HEK293 (cell line): ENCODE measurements around the gene MYO7A.

Experiments used
- CTCF ChIA-PET: fragments of 350-600 bp; formaldehyde crosslinking; extraction: SDS; loops from one replicate; lab custom pipeline; 2021; ENCODE audit warnings: antibody characterized with exemption; lab: Yijun Ruan, JAX
- POLR2A ChIA-PET: fragments of 300-600 bp; formaldehyde crosslinking; extraction: SDS; loops from one replicate; lab custom pipeline; 2020; ENCODE audit warnings: antibody characterized with exemption, inconsistent platforms; lab: Yijun Ruan, JAX
- H3K27ac ChIP-seq: fragments of 200-500 bp; sonication (Bioruptor generic); 2 replicates; pipeline ENCODE4 v1.5.1; 2014; ENCODE audit warnings: low read depth, low read length, control low read depth, inconsistent platforms; ENCODE audit errors: extremely low read depth
- H3K36me3 ChIP-seq, 2 experiments: fragments of 200-500 bp in 1 of 2; sonication (Bioruptor generic) in 1 of 2; 1 replicate in 1 of 2; 2 replicates in 1 of 2; pipeline ENCODE4 v1.5.1; 2014 to 2017; ENCODE audit warnings: inconsistent platforms in 2 of 2, low read length in 2 of 2; ENCODE audit not compliant: control insufficient read depth in 2 of 2, insufficient read depth in 1 of 2
- H3K4me1 ChIP-seq: fragments of 200-500 bp; sonication (Bioruptor generic); 2 replicates; pipeline ENCODE4 v1.5.1; 2014; ENCODE audit warnings: mild to moderate bottlenecking, low read length, inconsistent platforms; ENCODE audit not compliant: control insufficient read depth, insufficient read depth
- H3K4me3 ChIP-seq: 2 replicates; pipeline ENCODE4 v1.5.1; 2011; ENCODE audit warnings: low read depth, mild to moderate bottlenecking, control low read depth, low read length, moderate library complexity
- H3K9me3 ChIP-seq: fragments of 200-500 bp; sonication (Bioruptor generic); 2 replicates; pipeline ENCODE4 v1.5.1; 2014; ENCODE audit warnings: low read depth, low read length, inconsistent platforms; ENCODE audit not compliant: control insufficient read depth, insufficient read depth
- CTCF ChIP-seq: fragments of 450-650 bp; formaldehyde crosslinking; IDR thresholded peaks from 2 replicates; pipeline ENCODE4 v1.5.1; 2016; ENCODE audit warnings: missing biosample characterization, missing genetic modification characterization
- GLIS1 ChIP-seq: fragments of 450-650 bp; formaldehyde crosslinking; IDR thresholded peaks from 2 replicates; pipeline ENCODE4 v1.5.1; 2016; ENCODE audit warnings: missing biosample characterization, missing genetic modification characterization
- GLIS2 ChIP-seq: fragments of 450-650 bp; formaldehyde crosslinking; IDR thresholded peaks from 2 replicates; pipeline ENCODE4 v1.5.1; 2016; ENCODE audit warnings: missing biosample characterization, missing genetic modification characterization
- HIC1 ChIP-seq: fragments of 450-650 bp; formaldehyde crosslinking; IDR thresholded peaks from 2 replicates; pipeline ENCODE4 v1.5.1; 2016; ENCODE audit warnings: missing biosample characterization, missing genetic modification characterization
- HOXA7 ChIP-seq: sonication (generic); formaldehyde crosslinking; IDR thresholded peaks from 2 replicates; pipeline ENCODE4 v1.8.1; 2022; ENCODE audit warnings: missing genetic modification reagents, borderline replicate concordance
- MYNN ChIP-seq: fragments of 450-650 bp; formaldehyde crosslinking; IDR thresholded peaks from 2 replicates; pipeline ENCODE4 v1.5.1; 2016; ENCODE audit warnings: missing biosample characterization, missing genetic modification characterization, borderline replicate concordance
- ZFHX2 ChIP-seq: fragments of 450-650 bp; formaldehyde crosslinking; conservative IDR thresholded peaks from 2 replicates; pipeline ENCODE4 v1.5.1; 2016; ENCODE audit warnings: missing biosample characterization, missing genetic modification characterization
- ZFP3 ChIP-seq: fragments of 450-650 bp; formaldehyde crosslinking; IDR thresholded peaks from 2 replicates; pipeline ENCODE4 v1.5.1; 2016; ENCODE audit warnings: low read depth, missing biosample characterization, missing genetic modification characterization
- ZNF140 ChIP-seq: fragments of 450-650 bp; formaldehyde crosslinking; IDR thresholded peaks from 2 replicates; pipeline ENCODE4 v1.5.1; 2016; ENCODE audit warnings: missing biosample characterization, missing genetic modification characterization
- ZNF16 ChIP-seq: fragments of 450-650 bp; formaldehyde crosslinking; IDR thresholded peaks from 2 replicates; pipeline ENCODE4 v1.5.1; 2016; ENCODE audit warnings: low read depth, missing biosample characterization, missing genetic modification characterization
- ZNF214 ChIP-seq: fragments of 450-650 bp; formaldehyde crosslinking; IDR thresholded peaks from 2 replicates; pipeline ENCODE4 v1.5.1; 2017; ENCODE audit warnings: missing biosample characterization, mild to moderate bottlenecking, missing genetic modification characterization, borderline replicate concordance
- ZNF223 ChIP-seq: fragments of 450-650 bp; formaldehyde crosslinking; IDR thresholded peaks from 2 replicates; pipeline ENCODE4 v1.5.1; 2016; ENCODE audit warnings: missing biosample characterization, missing genetic modification characterization
- ZNF24 ChIP-seq: fragments of 450-650 bp; formaldehyde crosslinking; IDR thresholded peaks from 2 replicates; pipeline ENCODE4 v1.5.1; 2016; ENCODE audit warnings: missing biosample characterization, missing genetic modification characterization
- ZNF529 ChIP-seq: fragments of 450-650 bp; formaldehyde crosslinking; IDR thresholded peaks from 2 replicates; pipeline ENCODE4 v1.5.1; 2017; ENCODE audit warnings: missing genetic modification characterization, missing biosample characterization; ENCODE audit not compliant: insufficient replicate concordance
- ZNF600 ChIP-seq: fragments of 450-650 bp; formaldehyde crosslinking; IDR thresholded peaks from 2 replicates; pipeline ENCODE4 v1.5.1; 2016; ENCODE audit warnings: missing biosample characterization, missing genetic modification characterization
- ZNF624 ChIP-seq: fragments of 450-650 bp; formaldehyde crosslinking; IDR thresholded peaks from 2 replicates; pipeline ENCODE4 v1.5.1; 2017; ENCODE audit warnings: missing biosample characterization, missing genetic modification characterization
- ZNF654 ChIP-seq: fragments of 450-650 bp; formaldehyde crosslinking; IDR thresholded peaks from 2 replicates; pipeline ENCODE4 v1.5.1; 2016; ENCODE audit warnings: low read depth, missing biosample characterization, missing genetic modification characterization
- ZNF777 ChIP-seq: fragments of 450-650 bp; formaldehyde crosslinking; IDR thresholded peaks from 2 replicates; pipeline ENCODE4 v1.5.1; 2017; ENCODE audit warnings: missing biosample characterization, missing genetic modification characterization, borderline replicate concordance
- ZSCAN5A ChIP-seq: fragments of 450-650 bp; formaldehyde crosslinking; IDR thresholded peaks from 2 replicates; pipeline ENCODE4 v1.5.1; 2016; ENCODE audit warnings: missing biosample characterization, missing genetic modification characterization
- TF ChIP-seq, protein P1 (sequence below): fragments of 450-650 bp; formaldehyde crosslinking; IDR thresholded peaks from 2 replicates; pipeline ENCODE4 v1.5.1; 2016; ENCODE audit warnings: missing biosample characterization, missing genetic modification characterization
- TF ChIP-seq, protein P2 (sequence below): sonication (generic); formaldehyde crosslinking; IDR thresholded peaks from 2 replicates; pipeline ENCODE4 v1.8.1; 2022; ENCODE audit warnings: mild to moderate bottlenecking, moderate library complexity, missing genetic modification reagents

MYO7A gene

DNA sequence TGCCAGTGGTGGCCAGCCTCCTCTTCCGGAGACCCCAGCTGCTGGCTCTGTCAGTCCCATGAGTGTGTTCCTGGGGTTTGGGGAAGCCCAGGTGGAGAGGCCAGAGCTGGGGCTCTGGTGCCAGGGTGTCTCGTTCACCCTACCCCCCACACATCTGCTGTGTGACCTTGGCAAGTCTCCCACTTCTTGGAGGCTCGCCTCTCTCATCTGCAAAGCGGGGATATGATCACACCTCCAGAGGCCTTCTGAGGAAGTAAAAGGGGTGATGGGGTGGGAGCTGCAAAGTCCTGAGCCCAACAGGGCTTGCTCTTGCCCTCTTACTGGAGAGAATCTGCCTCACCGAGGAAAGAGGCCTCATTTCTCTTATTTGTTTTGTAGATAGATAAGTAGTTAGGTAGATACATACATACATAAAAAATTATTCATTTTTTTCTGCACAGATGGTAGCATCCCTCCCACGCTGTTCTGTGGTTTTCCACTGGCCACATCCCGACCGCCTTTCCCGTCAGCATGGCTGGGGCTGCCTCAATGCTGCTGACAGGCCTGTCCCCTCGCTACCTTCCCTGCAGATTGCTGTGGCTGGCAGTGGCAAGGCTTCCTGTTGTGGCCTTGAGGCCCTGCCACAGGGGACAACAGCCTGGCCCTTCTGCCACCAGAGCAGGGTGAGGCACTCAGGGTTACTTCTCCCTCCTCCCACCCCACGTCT, 23.9 kb downstream of the MYO7A start:
- Histone ChIP-seq H3K4me1 (no peaks in the 10 kb centered on the region), H3K27ac (no peak overlapping the region), H3K9me3 (no peaks in the 10 kb centered on the region), H3K4me3 (no peak overlapping the region), H3K36me3 (no peaks in the 10 kb centered on the region)
- ChIA-PET CTCF (no interaction called here), POLR2A (no interaction called here)
- TF ChIP-seq ZSCAN5A (no peak), HIC1 (tag by site-specific recombination) (no peak), ZFP3 (tag by site-specific recombination) (no peak), ZNF624 (no peak), GLIS2 (tag by site-specific recombination) (no peak), ZFHX2 (no peak), ZNF654 (no peak), ZNF214 (no peak), ZNF24 (no peak), GLIS1 (tag by site-specific recombination) (no peak), ZNF600 (tag by site-specific recombination) (no peak), ZNF140 (tag by site-specific recombination) (no peak), HOXA7 (no peak)

GRCh38 chr11:77152846-77153245, 24.8 kb downstream of the MYO7A start:
- no peak overlapping the region for H3K4me3 ChIP-seq
- H3K36me3 ChIP-seq, result no peaks in the 10 kb centered on the region
- ChIA-PET POLR2A (no interaction called here), CTCF (no interaction called here)
- no peak overlapping the region for H3K27ac ChIP-seq
- H3K9me3 ChIP-seq, result no peaks in the 10 kb centered on the region
- TF ChIP-seq ZNF529 (tag by site-specific recombination), result no peak
- no peaks in the 10 kb centered on the region for H3K4me1 ChIP-seq

- POLR2A ChIA-PET, result no interaction called here
- H3K4me1 ChIP-seq, result no peaks in the 10 kb centered on the region
- CTCF ChIA-PET, result no interaction called here
- H3K27ac ChIP-seq, result no peak overlapping the region
- no peaks in the 10 kb centered on the region for H3K9me3 ChIP-seq
- no peak overlapping the region for H3K4me3 ChIP-seq
- no peaks in the 10 kb centered on the region for H3K36me3 ChIP-seq
- TF ChIP-seq ZNF16 (tag by site-specific recombination) (no peak), ZNF223 (no peak), ZNF777 (tag by site-specific recombination) (no peak), MYNN (tag by site-specific recombination) (no peak), CTCF (tag by site-specific recombination) (no peak), HIC1 (tag by site-specific recombination) (no peak)
- TF ChIP-seq, protein P1, sequence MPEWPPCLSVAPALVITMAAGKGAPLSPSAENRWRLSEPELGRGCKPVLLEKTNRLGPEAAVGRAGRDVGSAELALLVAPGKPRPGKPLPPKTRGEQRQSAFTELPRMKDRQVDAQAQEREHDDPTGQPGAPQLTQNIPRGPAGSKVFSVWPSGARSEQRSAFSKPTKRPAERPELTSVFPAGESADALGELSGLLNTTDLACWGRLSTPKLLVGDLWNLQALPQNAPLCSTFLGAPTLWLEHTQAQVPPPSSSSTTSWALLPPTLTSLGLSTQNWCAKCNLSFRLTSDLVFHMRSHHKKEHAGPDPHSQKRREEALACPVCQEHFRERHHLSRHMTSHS, result no peak
- TF ChIP-seq, protein P2, sequence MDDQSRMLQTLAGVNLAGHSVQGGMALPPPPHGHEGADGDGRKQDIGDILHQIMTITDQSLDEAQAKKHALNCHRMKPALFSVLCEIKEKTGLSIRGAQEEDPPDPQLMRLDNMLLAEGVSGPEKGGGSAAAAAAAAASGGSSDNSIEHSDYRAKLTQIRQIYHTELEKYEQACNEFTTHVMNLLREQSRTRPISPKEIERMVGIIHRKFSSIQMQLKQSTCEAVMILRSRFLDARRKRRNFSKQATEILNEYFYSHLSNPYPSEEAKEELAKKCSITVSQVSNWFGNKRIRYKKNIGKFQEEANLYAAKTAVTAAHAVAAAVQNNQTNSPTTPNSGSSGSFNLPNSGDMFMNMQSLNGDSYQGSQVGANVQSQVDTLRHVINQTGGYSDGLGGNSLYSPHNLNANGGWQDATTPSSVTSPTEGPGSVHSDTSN (CRISPR knock-in tag), result no peak
These were observed 25.5 kb downstream of the MYO7A start for GRCh38 chr11:77153276-77154185.
